Measurements from ENCODE around the gene TMEM108. TPM values are rescaled to one million over a fixed set of nuclear protein-coding genes. Genes with fewer than 3 reads are reported as not detected.

Gene TMEM108
- polyA plus RNA-seq, 3 donors = not detected

GRCh38 chr3:133367956-133368355 lies 329.8 kb downstream of the TMEM108 start:
- DNase-seq = no peak
- no peaks in the 10 kb centered on the region for H3K79me2 ChIP-seq (ENCODE audit: insufficient read depth, low read length)
- H3K27me3 Mint-ChIP-seq (ENCODE audit: low read depth in 3 of 3) = peaks cover 2 to 4% (median 2%) of the 10 kb centered on the region in 3 donors
- no peaks in the 10 kb centered on the region for H3K36me3 Mint-ChIP-seq
- H3K36me3 ChIP-seq (replicated peaks in 1 of 2; ENCODE audit: control insufficient read depth in 1 of 2, insufficient read depth in 2 of 2, low read length in 2 of 2) = no peaks in the 10 kb centered on the region
- H3K9me3 ChIP-seq (replicated peaks in 1 of 2; ENCODE audit: control insufficient read depth in 1 of 2, insufficient read depth in 1 of 2, low read length in 2 of 2) = no peaks in the 10 kb centered on the region
- H3K27ac Mint-ChIP-seq = no peak overlapping the region
- no peak for TF ChIP-seq CTCF (IDR thresholded peaks at IDR 0.05)
- no peaks in the 10 kb centered on the region for H3K4me1 Mint-ChIP-seq
- 89% methylated on average over 1 of the region's 1 CpG for WGBS (ENCODE audit: insufficient coverage)
- intact Hi-C loops (cut with micrococcal nuclease) = no loop called here
- no peak overlapping the region for H3K4me3 ChIP-seq (replicated peaks in 1 of 3; ENCODE audit: low read depth in 2 of 3, low read length in 3 of 3)
- no peaks in the 10 kb centered on the region for H4K20me1 ChIP-seq (ENCODE audit: insufficient read depth, low read length)
- H3K9ac ChIP-seq (ENCODE audit: insufficient read depth, low read length, poor library complexity, severe bottlenecking) = no peak overlapping the region
- H3K9me3 Mint-ChIP-seq = no peaks in the 10 kb centered on the region
- no peaks in the 10 kb centered on the region for H3K27me3 ChIP-seq (ENCODE audit: control insufficient read depth in 2 of 2, insufficient read depth in 2 of 2, low read length in 2 of 2)
- H3K27ac ChIP-seq (ENCODE audit: low read depth in 1 of 2, low read length in 2 of 2) = no peak overlapping the region
- H3K4me1 ChIP-seq (ENCODE audit: control insufficient read depth in 1 of 2, insufficient read depth in 2 of 2, low read length in 2 of 2) = no peaks in the 10 kb centered on the region
- no peak overlapping the region for H2AFZ ChIP-seq (ENCODE audit: insufficient read depth, low read depth, low read length, poor library complexity, severe bottlenecking)
- H3K4me3 Mint-ChIP-seq = no peak overlapping the region
- no peak overlapping the region for H3K4me2 ChIP-seq (replicated peaks; ENCODE audit: extremely low read depth, low read length, poor library complexity, severe bottlenecking)

DNA sequence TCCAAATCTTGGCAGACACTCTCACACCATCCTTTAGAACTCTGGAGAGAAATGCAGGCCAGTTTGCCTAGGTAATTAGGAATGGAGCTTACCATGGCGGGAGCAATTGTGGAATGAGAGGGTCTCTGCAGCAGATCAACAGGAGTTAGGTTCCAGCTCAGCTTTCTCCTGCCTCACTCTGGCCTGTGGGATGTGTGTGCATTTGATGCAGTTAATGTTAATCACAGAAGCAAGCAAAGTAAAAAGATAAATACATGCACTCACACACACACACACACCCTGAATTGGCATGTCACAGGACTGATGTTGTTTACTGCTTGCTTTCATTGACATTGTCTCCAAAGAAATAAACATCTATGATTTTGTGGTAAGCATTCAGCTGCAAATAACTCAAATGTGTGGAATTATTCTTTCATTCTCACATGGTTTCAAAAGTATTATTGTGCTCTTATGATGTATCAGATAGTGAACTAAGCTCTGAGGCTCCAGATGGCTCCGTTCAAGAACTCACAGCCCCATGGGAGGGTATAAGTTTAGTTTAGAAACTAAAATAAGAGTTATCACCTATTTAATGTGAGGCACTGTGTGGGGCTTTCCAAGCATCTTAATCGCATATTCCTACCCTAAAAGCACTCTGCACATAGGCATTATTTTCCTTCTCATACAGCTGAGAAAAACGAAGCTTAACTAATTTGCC lies 330.3 kb downstream of the TMEM108 start:
- Histone ChIP-seq H3K9ac (ENCODE audit: insufficient read depth, low read length, poor library complexity, severe bottlenecking) (no peak overlapping the region), H4K20me1 (ENCODE audit: insufficient read depth, low read length) (no peaks in the 10 kb centered on the region), H3K4me1 (ENCODE audit: control insufficient read depth in 1 of 2, insufficient read depth in 2 of 2, low read length in 2 of 2) (no peaks in the 10 kb centered on the region), H3K9me3 (replicated peaks in 1 of 2; ENCODE audit: control insufficient read depth in 1 of 2, insufficient read depth in 1 of 2, low read length in 2 of 2) (no peaks in the 10 kb centered on the region), H3K4me3 (replicated peaks in 1 of 3; ENCODE audit: low read depth in 2 of 3, low read length in 3 of 3) (no peak overlapping the region), H3K4me2 (replicated peaks; ENCODE audit: extremely low read depth, low read length, poor library complexity, severe bottlenecking) (no peak overlapping the region), H2AFZ (ENCODE audit: insufficient read depth, low read depth, low read length, poor library complexity, severe bottlenecking) (no peak overlapping the region), H3K36me3 (replicated peaks in 1 of 2; ENCODE audit: control insufficient read depth in 1 of 2, insufficient read depth in 2 of 2, low read length in 2 of 2) (no peaks in the 10 kb centered on the region), H3K27ac (ENCODE audit: low read depth in 1 of 2, low read length in 2 of 2) (no peak overlapping the region), H3K79me2 (ENCODE audit: insufficient read depth, low read length) (no peaks in the 10 kb centered on the region), H3K27me3 (ENCODE audit: control insufficient read depth in 2 of 2, insufficient read depth in 2 of 2, low read length in 2 of 2) (no peaks in the 10 kb centered on the region)
- TF ChIP-seq CTCF (IDR thresholded peaks at IDR 0.05) = no peak
- H3K36me3 Mint-ChIP-seq = no peaks in the 10 kb centered on the region
- intact Hi-C loops (cut with micrococcal nuclease) = no loop called here
- H3K27ac Mint-ChIP-seq = no peak overlapping the region
- H3K4me1 Mint-ChIP-seq = no peaks in the 10 kb centered on the region
- peaks cover 2 to 4% (median 2%) of the 10 kb centered on the region in 3 donors for H3K27me3 Mint-ChIP-seq (ENCODE audit: low read depth in 3 of 3)
- DNase-seq = no peak
- H3K9me3 Mint-ChIP-seq = no peaks in the 10 kb centered on the region
- H3K4me3 Mint-ChIP-seq = no peak overlapping the region
- WGBS (ENCODE audit: insufficient coverage) = 92% methylated on average over 2 of the region's 4 CpGs

Data from CD14-positive monocyte (primary cell).